Activated CD4-positive, alpha-beta T cell treated with anti-CD3 and anti-CD28 coated beads, Interleukin-2, amount 50 U/mL, for 1 hour (primary cell): ENCODE results near the gene PSMD1.

ENCODE experiments used
- DNase-seq: peaks from one replicate; pipeline ENCODE4 v3.0.0-alpha.2; 2020

The PSMD1 gene

GRCh38 chr2:231218366-231218765 lies 161.7 kb downstream of the PSMD1 start:
- no peak for DNase-seq

GRCh38 chr2:231219289-231219688 lies 162.6 kb downstream of the PSMD1 start:
- no peak for DNase-seq

GRCh38 chr2:231221761-231222160 lies 165.1 kb downstream of the PSMD1 start:
- DNase-seq = no peak
